Activated CD8-positive, alpha-beta memory T cell treated with anti-CD3 and anti-CD28 coated beads, Interleukin-2, amount 10 ng/mL, durations not matched to agents 7 days and 5 days (primary cell): Measurements from ENCODE around the gene PAXIP1. TPM values are rescaled to one million over a fixed set of nuclear protein-coding genes. Genes with fewer than 3 reads are reported as not detected.

Experiments used
- ATAC-seq: fragments of 150-1000 bp; cut with Tn5 transposase; one replicate; pipeline ENCODE4 v1.10.0; 2021; ENCODE audit warnings: moderate library complexity
- CTCF ChIA-PET: fragments of 350-600 bp; sonication (Branson Sonifier 250); formaldehyde crosslinking; loops from one replicate; lab custom pipeline; 2021; ENCODE audit warnings: antibody characterized with exemption; lab: Charles Lee
- DNase-seq: peaks from one replicate; pipeline ENCODE4 v3.0.0-alpha.2; 2020
- H3K27ac Mint-ChIP-seq: one replicate; pipeline ENCODE4 v1.8.0; 2021; ENCODE audit warnings: mild to moderate bottlenecking, mixed read lengths
- H3K27me3 Mint-ChIP-seq: one replicate; pipeline ENCODE4 v1.8.0; 2021; ENCODE audit warnings: mixed read lengths
- H3K36me3 Mint-ChIP-seq: one replicate; pipeline ENCODE4 v1.8.0; 2021; ENCODE audit warnings: mild to moderate bottlenecking, mixed read lengths
- H3K4me1 Mint-ChIP-seq: one replicate; pipeline ENCODE4 v1.8.0; 2021; ENCODE audit warnings: mixed read lengths
- H3K4me3 Mint-ChIP-seq: one replicate; pipeline ENCODE4 v1.8.0; 2021; ENCODE audit warnings: mild to moderate bottlenecking, moderate library complexity, mixed read lengths
- H3K9me3 Mint-ChIP-seq: one replicate; pipeline ENCODE4 v1.8.0; 2022; ENCODE audit warnings: low read depth, mixed read lengths
- total RNA-seq, 2 experiments: library from RNA; stranded (reverse); gene quantifications; one replicate each; pipeline ENCODE4 v1.2.3, GENCODE V29; 2021

Gene PAXIP1
- total RNA-seq, 2 experiments from 2014 or later, result 33.8 to 33.9 TPM

DNA sequence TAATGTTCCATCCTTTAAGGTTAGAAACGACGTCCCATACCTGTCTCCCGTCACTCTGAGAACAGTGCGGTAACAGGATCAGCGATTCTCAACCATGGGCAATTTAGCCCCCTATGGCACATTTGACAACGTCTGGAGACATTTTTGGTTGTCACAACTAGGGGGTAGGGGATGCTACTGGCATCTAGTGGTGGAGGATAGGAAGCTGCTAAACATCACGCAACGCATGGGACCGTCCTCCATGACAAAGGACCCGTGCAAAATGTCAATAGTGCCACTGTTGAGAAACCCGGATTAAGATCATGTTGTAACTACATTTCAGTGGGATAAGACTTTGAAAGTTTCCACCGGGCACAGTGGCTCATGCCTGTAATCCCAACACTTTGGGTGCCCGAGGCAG is 5.0 kb upstream of the PAXIP1 start:
- Mint-ChIP-seq H3K27ac (no peak overlapping the region), H3K4me3 (no peak overlapping the region), H3K36me3 (peaks cover 6% of the 10 kb centered on the region), H3K4me1 (peaks cover 9% of the 10 kb centered on the region), H3K27me3 (peaks cover 4% of the 10 kb centered on the region), H3K9me3 (no peaks in the 10 kb centered on the region)
- no peak for ATAC-seq
- CTCF ChIA-PET, result interaction anchor here (0.7 to 3.1 kb wide), 11 partner anchors 10 to 183 kb away, joined by 3 to 20 read pairs (median 5); no protein-coding TSS in a partner anchor
- DNase-seq, result peak; percentile 49

DNA sequence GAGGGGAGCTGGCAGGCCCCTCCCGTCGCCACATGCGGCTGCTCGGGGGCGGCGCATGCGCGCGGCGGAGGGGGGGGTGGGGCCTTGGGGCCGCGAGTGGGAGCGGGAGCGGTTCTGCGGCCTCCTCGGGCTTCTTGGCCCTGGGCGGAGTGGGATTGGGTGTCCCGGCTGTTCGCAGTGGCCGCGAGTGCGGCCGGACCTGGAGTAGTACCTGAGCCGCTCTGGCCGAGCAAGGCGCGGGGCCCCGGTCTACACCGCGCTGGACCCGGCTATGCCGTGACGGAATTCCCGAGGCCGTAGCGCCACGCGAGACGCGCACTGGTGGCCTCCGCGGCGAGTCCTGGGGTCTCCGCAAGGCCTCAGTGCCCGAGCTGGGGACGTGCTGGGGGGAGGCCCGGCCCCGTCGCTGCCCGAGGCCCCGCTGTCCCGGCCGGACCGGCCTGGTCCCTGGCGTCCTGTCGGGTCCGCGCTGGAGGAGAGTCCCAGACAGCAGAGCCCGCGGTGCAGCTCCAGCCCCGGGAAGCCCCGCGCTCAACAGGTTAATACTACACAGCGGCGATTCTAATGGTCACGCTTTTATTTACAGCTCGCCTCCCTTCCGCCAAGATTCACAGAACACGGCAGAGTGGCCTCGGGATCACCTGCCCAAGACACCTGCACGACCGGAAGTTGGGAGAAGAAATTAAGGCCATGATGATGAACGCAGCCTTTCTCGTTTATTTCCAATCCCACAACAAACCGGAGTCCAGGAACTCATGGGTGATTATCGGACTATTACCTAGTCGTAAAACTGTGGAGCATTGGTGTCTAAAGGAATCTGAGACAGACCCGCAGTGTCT is 671 bp upstream of the PAXIP1 start:
- Mint-ChIP-seq H3K27me3 (no peaks in the 10 kb centered on the region), H3K9me3 (no peaks in the 10 kb centered on the region)

DNA sequence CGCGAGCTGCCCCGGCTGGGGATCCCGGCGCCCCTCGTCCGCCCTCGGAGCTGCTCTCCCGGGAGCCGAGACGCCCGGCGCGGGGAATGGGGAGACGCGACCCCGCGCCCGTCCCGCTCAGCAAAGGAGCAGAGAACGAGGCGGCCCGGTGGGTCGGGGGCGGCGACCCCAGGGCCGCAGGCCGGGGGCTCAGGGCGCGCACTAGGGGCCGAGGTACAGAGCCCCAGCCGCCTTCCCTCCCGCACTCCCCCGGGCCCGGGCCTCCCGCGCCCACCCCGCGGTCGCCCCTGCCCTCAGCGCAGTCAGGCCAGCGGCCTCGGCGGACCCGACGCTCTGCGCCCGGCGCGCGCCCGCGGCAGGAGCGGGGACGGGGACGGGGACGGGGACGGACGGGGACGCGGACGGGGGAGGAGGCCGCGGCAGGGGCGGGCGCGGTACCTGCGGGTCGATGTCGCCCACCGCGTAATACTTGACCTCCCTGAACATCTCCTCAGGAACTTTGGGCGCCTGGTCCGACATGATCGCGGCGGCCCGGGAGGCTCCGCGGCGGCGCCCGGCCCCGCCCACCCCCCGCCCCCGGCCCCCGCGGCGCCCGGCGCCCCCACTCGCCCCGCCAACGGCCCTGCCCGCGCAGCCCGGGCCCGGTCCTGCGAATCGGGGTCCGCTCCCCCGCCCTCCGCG is 373 bp downstream of the PAXIP1 start:
- Mint-ChIP-seq H3K4me3 (no peak overlapping the region), H3K36me3 (peaks cover 11% of the 10 kb centered on the region), H3K4me1 (peaks cover 11% of the 10 kb centered on the region), H3K27ac (no peak overlapping the region), H3K9me3 (no peaks in the 10 kb centered on the region), H3K27me3 (no peaks in the 10 kb centered on the region)
- peak; percentile 44 for ATAC-seq
- DNase-seq, result peak; percentile 55
- CTCF ChIA-PET, result interaction anchor here (1.0 to 1.6 kb wide), 7 partner anchors 11 to 342 kb away, joined by 3 to 13 read pairs (median 3); no protein-coding TSS in a partner anchor

More for the DNA sequence above, 671 bp upstream of the PAXIP1 start:
- ATAC-seq, result peak; percentile 82
- H3K4me3 Mint-ChIP-seq, result peak overlapping the region; percentile 95
- CTCF ChIA-PET, result interaction anchor here (0.5 to 1.6 kb wide), 5 partner anchors 12 to 341 kb away, joined by 3 to 13 read pairs (median 3); no protein-coding TSS in a partner anchor
- peaks cover 13% of the 10 kb centered on the region for H3K4me1 Mint-ChIP-seq
- DNase-seq, result peak; percentile 88
- peak overlapping the region; percentile 91 for H3K27ac Mint-ChIP-seq
- H3K36me3 Mint-ChIP-seq, result peaks cover 6% of the 10 kb centered on the region

DNA sequence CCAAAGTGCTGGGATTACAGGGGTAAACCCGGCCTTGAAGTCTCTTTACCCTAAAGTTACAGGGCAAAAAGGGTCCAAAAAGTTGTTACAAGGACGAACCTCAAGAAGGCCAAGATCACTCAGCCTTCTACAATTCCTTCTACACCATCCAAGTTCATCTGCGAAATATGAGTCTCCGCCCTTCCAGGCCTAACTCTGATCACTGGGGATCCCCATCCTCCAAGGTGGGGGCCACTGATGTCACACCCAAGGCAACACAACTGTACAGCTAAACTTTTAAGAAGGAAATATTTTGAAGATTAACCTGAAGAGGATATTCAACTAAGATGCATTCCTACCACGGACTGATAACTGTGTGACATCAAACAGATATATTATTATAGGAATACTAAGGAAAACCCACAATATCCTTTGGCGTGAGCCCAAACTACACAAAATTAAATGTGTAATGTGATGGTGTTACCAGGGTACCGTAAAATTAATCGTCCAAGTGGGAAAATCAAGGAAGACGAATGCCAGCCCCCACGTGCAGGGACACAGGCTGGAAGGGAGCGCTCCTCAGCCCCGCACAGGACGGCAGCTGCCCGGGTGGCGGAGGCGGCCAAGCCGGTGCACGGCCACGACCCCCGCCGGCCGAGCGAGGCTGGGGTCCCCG is 1.0 kb downstream of the PAXIP1 start:
- CTCF ChIA-PET, result interaction anchor here (0.8 to 1.6 kb wide), 5 partner anchors 11 to 343 kb away, joined by 3 to 5 read pairs (median 3); no protein-coding TSS in a partner anchor
- peak overlapping the region; percentile 76 for H3K27ac Mint-ChIP-seq
- peaks cover 13% of the 10 kb centered on the region for H3K4me1 Mint-ChIP-seq
- no peak overlapping the region for H3K4me3 Mint-ChIP-seq
- no peaks in the 10 kb centered on the region for H3K9me3 Mint-ChIP-seq
- H3K27me3 Mint-ChIP-seq, result no peaks in the 10 kb centered on the region
- peaks cover 17% of the 10 kb centered on the region for H3K36me3 Mint-ChIP-seq
- DNase-seq (no peak), ATAC-seq (peak; percentile 4)

DNA sequence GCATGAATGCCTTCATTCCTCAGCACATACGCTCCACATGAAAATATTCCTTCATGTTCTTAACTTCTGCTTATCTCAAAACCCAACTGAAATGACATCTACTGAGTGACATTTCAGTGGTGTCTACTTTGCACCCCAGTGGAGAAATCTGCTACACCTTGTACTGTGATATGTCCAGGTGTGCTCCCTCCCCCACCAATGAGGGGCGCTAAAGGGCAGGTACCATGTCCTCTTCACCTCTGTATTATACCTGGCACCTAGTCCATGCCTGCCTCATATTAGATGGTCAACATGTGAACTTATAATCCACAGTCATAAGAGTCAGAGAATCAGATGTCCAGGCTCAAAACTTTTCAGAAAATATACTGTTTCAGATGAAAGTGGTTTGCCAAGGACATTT is 2.1 kb downstream of the PAXIP1 start:
- H3K36me3 Mint-ChIP-seq, result peaks cover 26% of the 10 kb centered on the region
- ATAC-seq (no peak), DNase-seq (no peak)
- no peak overlapping the region for H3K27ac Mint-ChIP-seq
- H3K4me1 Mint-ChIP-seq, result peaks cover 13% of the 10 kb centered on the region
- no peaks in the 10 kb centered on the region for H3K27me3 Mint-ChIP-seq
- H3K9me3 Mint-ChIP-seq, result no peaks in the 10 kb centered on the region
- no peak overlapping the region for H3K4me3 Mint-ChIP-seq
- CTCF ChIA-PET, result interaction anchor here (0.8 to 1.6 kb wide), 2 partner anchors 68 to 344 kb away, joined by 3 to 5 read pairs; no protein-coding TSS in a partner anchor

DNA sequence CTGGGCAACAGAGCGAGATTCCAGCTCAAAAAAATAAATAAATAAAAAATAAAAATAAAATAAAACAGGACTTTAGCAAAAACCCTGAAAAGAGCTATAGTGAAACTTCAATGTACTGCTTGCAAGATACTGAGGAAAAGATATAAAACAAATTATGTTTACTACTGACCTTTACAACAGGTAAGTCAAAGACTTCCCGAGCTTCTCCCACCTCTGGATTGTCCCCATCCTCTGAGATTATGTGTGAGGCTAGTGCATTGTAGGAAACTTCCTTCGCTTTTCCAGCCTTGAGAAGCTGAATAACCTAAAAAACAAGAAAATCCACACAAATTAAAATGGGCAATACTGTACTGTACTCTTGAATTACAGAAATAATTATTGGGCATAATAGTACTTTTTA is 4.4 kb downstream of the PAXIP1 start:
- no peak for DNase-seq
- Mint-ChIP-seq H3K27ac (no peak overlapping the region), H3K4me1 (peaks cover 12% of the 10 kb centered on the region), H3K9me3 (no peaks in the 10 kb centered on the region), H3K36me3 (peaks cover 31% of the 10 kb centered on the region), H3K4me3 (no peak overlapping the region), H3K27me3 (no peaks in the 10 kb centered on the region)
- CTCF ChIA-PET, result interaction anchor here (0.8 to 0.9 kb wide), 2 partner anchors 10 to 70 kb away, joined by 3 read pairs; no protein-coding TSS in a partner anchor
- no peak for ATAC-seq

DNA sequence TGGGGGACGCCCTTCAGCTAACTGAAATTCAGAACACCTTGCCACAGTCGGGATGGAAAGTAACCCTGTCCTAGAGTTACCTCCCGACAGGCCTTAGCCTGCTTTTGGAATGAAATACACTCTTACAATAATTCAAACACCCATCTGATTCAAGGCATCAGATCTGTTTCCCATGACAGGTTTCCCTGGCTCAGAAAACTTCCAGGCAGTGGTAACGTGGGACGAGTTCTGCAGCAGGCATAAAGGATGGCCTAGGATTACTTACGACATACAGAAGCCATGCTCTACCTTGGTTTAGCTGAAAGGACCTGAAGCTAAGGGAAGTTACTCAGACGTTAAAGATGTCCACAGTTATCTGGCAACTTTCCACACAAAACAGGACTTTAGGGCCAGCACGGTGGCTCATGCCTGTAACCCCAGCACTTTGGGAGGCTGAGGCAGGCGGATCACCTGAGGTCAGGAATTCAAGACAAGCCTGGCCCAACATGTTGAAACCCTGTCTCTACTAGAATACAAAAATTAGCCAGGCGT is 5.0 kb downstream of the PAXIP1 start:
- Mint-ChIP-seq H3K27ac (no peak overlapping the region), H3K9me3 (no peaks in the 10 kb centered on the region), H3K27me3 (no peaks in the 10 kb centered on the region), H3K4me1 (peaks cover 12% of the 10 kb centered on the region), H3K4me3 (no peak overlapping the region), H3K36me3 (peaks cover 37% of the 10 kb centered on the region)
- no peak for ATAC-seq
- DNase-seq, result no peak
- CTCF ChIA-PET, result interaction anchor here (0.8 to 0.9 kb wide), 2 partner anchors 11 to 70 kb away, joined by 3 read pairs; no protein-coding TSS in a partner anchor

DNA sequence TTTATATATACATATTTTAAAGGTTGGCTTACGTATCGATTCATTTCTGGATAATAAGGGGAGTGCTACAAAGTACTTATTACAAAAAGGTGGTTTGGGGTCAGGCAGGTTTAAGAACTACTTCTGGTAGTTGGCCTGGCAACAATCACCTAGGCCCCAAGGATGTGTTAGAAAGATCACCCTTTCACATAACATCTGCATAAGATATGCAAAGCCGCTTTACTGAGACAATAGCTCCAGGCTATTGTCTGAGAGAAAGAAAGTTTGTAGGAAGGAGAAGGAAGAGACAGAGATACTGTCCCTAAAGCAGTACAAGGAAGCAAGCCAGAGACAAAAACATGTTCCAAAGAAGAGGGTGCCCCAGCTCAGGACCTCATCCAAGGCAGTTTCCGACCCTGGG is 6.2 kb downstream of the PAXIP1 start:
- H3K27ac Mint-ChIP-seq, result no peak overlapping the region
- DNase-seq (no peak), ATAC-seq (no peak)
- CTCF ChIA-PET, result interaction anchor here (1.0 kb wide), 1 partner anchor 348 kb away, joined by 3 read pairs; no protein-coding TSS in a partner anchor
- H3K27me3 Mint-ChIP-seq, result no peaks in the 10 kb centered on the region
- no peaks in the 10 kb centered on the region for H3K9me3 Mint-ChIP-seq
- no peak overlapping the region for H3K4me3 Mint-ChIP-seq
- peaks cover 10% of the 10 kb centered on the region for H3K4me1 Mint-ChIP-seq
- H3K36me3 Mint-ChIP-seq, result peaks cover 39% of the 10 kb centered on the region

DNA sequence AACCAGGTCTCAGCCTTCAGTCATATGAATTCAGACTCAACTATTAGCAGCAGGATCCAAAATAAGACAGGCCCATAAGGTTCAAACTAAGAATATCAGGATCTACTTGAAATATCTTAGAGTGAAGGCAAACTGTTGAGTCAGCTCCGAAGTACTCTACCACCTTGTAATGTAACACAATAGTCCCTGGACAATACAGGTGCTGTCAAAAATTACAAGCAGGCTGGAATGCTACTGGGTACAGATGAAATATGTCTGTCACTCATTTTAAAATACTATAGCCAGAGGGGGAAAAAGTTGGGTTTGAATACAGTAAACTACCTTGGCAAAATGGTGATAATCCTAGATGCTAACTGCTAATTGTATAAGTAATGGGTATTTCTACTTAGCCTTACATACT is 6.8 kb downstream of the PAXIP1 start:
- peaks cover 44% of the 10 kb centered on the region for H3K36me3 Mint-ChIP-seq

DNA sequence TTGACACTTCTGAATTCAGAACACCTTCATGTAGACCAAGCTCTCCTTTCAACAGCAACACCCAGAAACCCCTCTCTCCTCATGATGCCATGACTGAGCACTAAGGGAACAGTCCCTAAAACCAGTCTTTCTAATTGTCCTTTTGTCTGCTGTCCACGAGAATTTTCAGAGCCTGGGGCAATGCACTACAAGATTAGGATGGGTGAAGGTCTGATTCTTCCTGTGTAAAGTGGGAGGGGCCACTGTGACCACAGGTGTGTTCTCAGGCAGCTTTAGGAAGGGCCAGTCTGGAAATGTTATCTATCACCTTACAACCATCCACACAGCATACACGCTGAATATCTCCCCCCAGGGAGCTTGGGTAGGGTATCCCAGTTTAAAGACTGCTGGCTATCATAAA is 7.9 kb downstream of the PAXIP1 start:
- DNase-seq, result no peak
- H3K27ac Mint-ChIP-seq, result no peak overlapping the region
- CTCF ChIA-PET, result interaction anchor here (1.4 kb wide), 1 partner anchor 13 kb away, joined by 5 read pairs; no protein-coding TSS in a partner anchor
- H3K27me3 Mint-ChIP-seq, result no peaks in the 10 kb centered on the region
- ATAC-seq, result no peak
- H3K4me1 Mint-ChIP-seq, result peaks cover 7% of the 10 kb centered on the region
- H3K4me3 Mint-ChIP-seq, result no peak overlapping the region
- H3K36me3 Mint-ChIP-seq, result peaks cover 49% of the 10 kb centered on the region
- no peaks in the 10 kb centered on the region for H3K9me3 Mint-ChIP-seq

More for the DNA sequence above, 6.8 kb downstream of the PAXIP1 start:
- Mint-ChIP-seq H3K9me3 (no peaks in the 10 kb centered on the region), H3K27ac (no peak overlapping the region), H3K4me1 (peaks cover 7% of the 10 kb centered on the region), H3K4me3 (no peak overlapping the region), H3K27me3 (no peaks in the 10 kb centered on the region)
- CTCF ChIA-PET, result interaction anchor here (1.0 kb wide), 1 partner anchor 349 kb away, joined by 3 read pairs; no protein-coding TSS in a partner anchor
- ATAC-seq (no peak), DNase-seq (no peak)

DNA sequence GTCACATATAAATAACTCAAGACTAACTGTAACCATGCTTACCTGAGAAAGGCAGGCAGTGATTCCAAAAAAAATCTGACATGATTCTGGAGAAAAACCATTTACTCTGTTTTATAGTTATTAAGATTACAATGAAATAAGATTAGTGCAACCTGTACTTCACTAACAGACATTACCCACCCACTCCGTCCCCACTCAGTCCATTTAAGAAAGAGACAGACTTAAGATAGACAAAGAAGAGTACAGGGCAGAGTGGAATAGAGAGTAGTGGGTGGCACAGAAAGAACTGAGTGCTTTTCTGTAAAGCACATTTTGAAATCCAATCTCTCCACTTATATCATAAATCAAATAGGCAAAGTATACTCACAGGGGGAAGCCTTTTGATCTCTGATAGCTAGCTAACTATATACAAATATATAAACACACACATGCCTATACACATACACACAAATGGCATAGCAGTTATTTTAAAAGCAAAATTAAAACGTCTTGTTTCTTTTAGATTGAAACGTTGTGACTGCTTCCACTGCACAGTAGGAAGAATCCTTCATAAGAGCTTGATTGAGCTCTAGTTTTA is 11.9 kb downstream of the PAXIP1 start:
- H3K36me3 Mint-ChIP-seq, result peaks cover 46% of the 10 kb centered on the region
- DNase-seq (no peak), ATAC-seq (no peak)
- no peaks in the 10 kb centered on the region for H3K9me3 Mint-ChIP-seq
- no peaks in the 10 kb centered on the region for H3K27me3 Mint-ChIP-seq
- H3K27ac Mint-ChIP-seq, result no peak overlapping the region
- CTCF ChIA-PET, result interaction anchor here (1.0 to 1.8 kb wide), 3 partner anchors 11 to 63 kb away, joined by 3 to 6 read pairs (median 3); no protein-coding TSS in a partner anchor
- no peak overlapping the region for H3K4me3 Mint-ChIP-seq
- peaks cover 8% of the 10 kb centered on the region for H3K4me1 Mint-ChIP-seq

DNA sequence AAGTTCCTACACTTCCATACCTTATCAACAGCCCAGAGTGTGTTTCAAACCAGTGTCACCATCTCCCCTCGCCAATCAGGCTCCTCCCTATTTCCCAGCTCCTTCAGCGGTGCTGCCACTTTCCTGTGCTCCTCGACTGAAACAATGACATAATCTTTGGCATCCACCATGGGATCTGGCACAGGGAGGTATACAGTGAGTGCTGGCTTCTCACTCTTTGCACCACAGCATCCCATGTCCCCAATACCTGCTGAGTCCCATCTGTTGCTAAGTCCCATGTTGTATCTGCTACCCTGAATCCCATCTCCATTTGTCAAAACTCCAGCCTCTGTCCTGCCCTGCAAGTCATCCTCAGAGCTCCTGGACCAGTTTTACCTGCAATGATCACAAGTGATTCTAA is 15.4 kb downstream of the PAXIP1 start:
- CTCF ChIA-PET, result interaction anchor here (1.4 kb wide), 1 partner anchor 60 kb away, joined by 6 read pairs; no protein-coding TSS in a partner anchor
- no peaks in the 10 kb centered on the region for H3K27me3 Mint-ChIP-seq

More for the DNA sequence above, 15.4 kb downstream of the PAXIP1 start:
- ATAC-seq (no peak), DNase-seq (no peak)
- peaks cover 32% of the 10 kb centered on the region for H3K36me3 Mint-ChIP-seq
- H3K9me3 Mint-ChIP-seq, result no peaks in the 10 kb centered on the region
- H3K4me3 Mint-ChIP-seq, result no peak overlapping the region
- no peak overlapping the region for H3K27ac Mint-ChIP-seq
- peaks cover 2% of the 10 kb centered on the region for H3K4me1 Mint-ChIP-seq
